Activated T-helper 1 cell treated with anti-CD3 and anti-CD28 coated beads, Interleukin-12 subunit alpha, Interleukin-12 subunit beta, Interleukin-2, Interleukin-4 antibody, amounts not matched to agents 30 ng/mL and 10 ng/mL and 1 ng/mL, durations not matched to agents 14 hours and 24 hours and 36 hours (primary cell): ENCODE data around the gene KIFBP. TPM values are rescaled to one million over a fixed set of nuclear protein-coding genes. Genes with fewer than 3 reads are reported as not detected.
"Not testable (repeated sequence)": the region's sequence is repeated elsewhere in the genome, so short reads cannot be mapped to it uniquely, and the experiment has no call there.

Experiments
- DNase-seq: peaks from one replicate; pipeline ENCODE4 v3.0.0; 2021; ENCODE audit warnings: low spot score
- H3K27ac Mint-ChIP-seq: one replicate; pipeline ENCODE4 v1.8.0; 2021; ENCODE audit warnings: mild to moderate bottlenecking, mixed read lengths
- H3K27me3 Mint-ChIP-seq: one replicate; pipeline ENCODE4 v1.8.0; 2022; ENCODE audit warnings: mild to moderate bottlenecking, moderate library complexity, mixed read lengths; ENCODE audit not compliant: insufficient read depth
- H3K36me3 Mint-ChIP-seq: one replicate; pipeline ENCODE4 v1.8.0; 2021; ENCODE audit warnings: low read depth, mixed read lengths
- H3K4me1 Mint-ChIP-seq: one replicate; pipeline ENCODE4 v1.8.0; 2021; ENCODE audit warnings: low read depth, mixed read lengths
- H3K4me3 Mint-ChIP-seq: one replicate; pipeline ENCODE4 v1.8.0; 2021; ENCODE audit warnings: mild to moderate bottlenecking, moderate library complexity, mixed read lengths
- H3K9me3 Mint-ChIP-seq: one replicate; pipeline ENCODE4 v1.8.0; 2021; ENCODE audit warnings: mixed read lengths
- intact Hi-C: fragments of 100-400 bp; cut with micrococcal nuclease; formaldehyde crosslinking; loops from one replicate; pipeline ENCODE4 v1.15.1; 2024
- total RNA-seq: library from RNA; stranded (reverse); gene quantifications from 2 replicates; pipeline ENCODE4 v1.2.3, GENCODE V29; 2022

The KIFBP gene
- total RNA-seq, 1 donor from 2014 or later: 16.4 TPM

GRCh38 chr10:68975936-68976473, 12.6 kb upstream of the KIFBP start:
- H3K27ac Mint-ChIP-seq, H3K4me3 Mint-ChIP-seq, H3K27me3 Mint-ChIP-seq, intact Hi-C loops, H3K4me1 Mint-ChIP-seq, DNase-seq, H3K9me3 Mint-ChIP-seq: not testable (repeated sequence)
- peaks cover 73% of the 10 kb centered on the region for H3K36me3 Mint-ChIP-seq

GRCh38 chr10:68979738-68980137, 8.9 kb upstream of the KIFBP start:
- H3K9me3 Mint-ChIP-seq, H3K27ac Mint-ChIP-seq, H3K27me3 Mint-ChIP-seq, intact Hi-C loops, H3K4me1 Mint-ChIP-seq, H3K4me3 Mint-ChIP-seq, DNase-seq: not testable (repeated sequence)
- peaks cover 59% of the 10 kb centered on the region for H3K36me3 Mint-ChIP-seq

GRCh38 chr10:68981074-68981473, 7.5 kb upstream of the KIFBP start:
- Mint-ChIP-seq H3K4me3 (no peak overlapping the region), H3K27me3 (no peaks in the 10 kb centered on the region), H3K36me3 (peaks cover 55% of the 10 kb centered on the region), H3K27ac (no peak overlapping the region), H3K4me1 (peaks cover 8% of the 10 kb centered on the region), H3K9me3 (no peaks in the 10 kb centered on the region)
- no peak for DNase-seq
- intact Hi-C loops: no loop called here

GRCh38 chr10:68982389-68982788, 6.2 kb upstream of the KIFBP start:
- Mint-ChIP-seq H3K9me3 (no peaks in the 10 kb centered on the region), H3K27me3 (no peaks in the 10 kb centered on the region), H3K4me3 (no peak overlapping the region), H3K36me3 (peaks cover 48% of the 10 kb centered on the region), H3K27ac (peak overlapping the region; percentile 55), H3K4me1 (peaks cover 12% of the 10 kb centered on the region)
- no peak for DNase-seq
- intact Hi-C loops: no loop called here

- Mint-ChIP-seq H3K4me1 (peaks cover 30% of the 10 kb centered on the region), H3K4me3 (no peak overlapping the region), H3K36me3 (peaks cover 35% of the 10 kb centered on the region), H3K9me3 (no peaks in the 10 kb centered on the region), H3K27me3 (no peaks in the 10 kb centered on the region), H3K27ac (no peak overlapping the region)
- DNase-seq: no peak
- intact Hi-C loops: loop anchor here (1.0 to 5.0 kb wide), 9 partner anchors 10 to 421 kb away; partner anchors contain the start of gene SUPV3L1
Measured at GRCh38 chr10:68987611-68988010, 992 bp upstream of the KIFBP start.

GRCh38 chr10:68989317-68989990, 851 bp downstream of the KIFBP start:
- peak overlapping the region; percentile 93 for H3K4me3 Mint-ChIP-seq
- DNase-seq: no peak
- peak overlapping the region; percentile 70 for H3K27ac Mint-ChIP-seq
- no peaks in the 10 kb centered on the region for H3K27me3 Mint-ChIP-seq
- no peaks in the 10 kb centered on the region for H3K9me3 Mint-ChIP-seq
- peaks cover 34% of the 10 kb centered on the region for H3K4me1 Mint-ChIP-seq
- intact Hi-C loops: loop anchor here (2.0 to 5.0 kb wide), 3 partner anchors 328 to 419 kb away; no protein-coding TSS in a partner anchor
- peaks cover 25% of the 10 kb centered on the region for H3K36me3 Mint-ChIP-seq

GRCh38 chr10:68992636-68993440, 4.2 kb downstream of the KIFBP start:
- Mint-ChIP-seq H3K4me3 (no peak overlapping the region), H3K9me3 (no peaks in the 10 kb centered on the region), H3K36me3 (peaks cover 19% of the 10 kb centered on the region), H3K27me3 (no peaks in the 10 kb centered on the region), H3K27ac (no peak overlapping the region), H3K4me1 (peaks cover 38% of the 10 kb centered on the region)
- no peak for DNase-seq
- intact Hi-C loops: no loop called here

GRCh38 chr10:68997211-68997610, 8.6 kb downstream of the KIFBP start:
- intact Hi-C loops: loop anchor here (1.0 to 2.0 kb wide), 6 partner anchors 9 to 226 kb away; partner anchors contain the start of genes KIFBP and VPS26A
- peaks cover 6% of the 10 kb centered on the region for H3K36me3 Mint-ChIP-seq
- peak overlapping the region; percentile 86 for H3K27ac Mint-ChIP-seq
- H3K4me1 Mint-ChIP-seq: peaks cover 35% of the 10 kb centered on the region
- peak overlapping the region; percentile 16 for H3K4me3 Mint-ChIP-seq
- DNase-seq: no peak
- no peaks in the 10 kb centered on the region for H3K9me3 Mint-ChIP-seq
- H3K27me3 Mint-ChIP-seq: no peaks in the 10 kb centered on the region

GRCh38 chr10:69004821-69005220, 16.2 kb downstream of the KIFBP start:
- no peak for DNase-seq
- Mint-ChIP-seq H3K27me3 (no peaks in the 10 kb centered on the region), H3K4me1 (peaks cover 18% of the 10 kb centered on the region), H3K27ac (no peak overlapping the region), H3K4me3 (no peak overlapping the region), H3K9me3 (no peaks in the 10 kb centered on the region), H3K36me3 (peaks cover 10% of the 10 kb centered on the region)
- intact Hi-C loops: loop anchor here (1.0 to 5.0 kb wide), 7 partner anchors 40 to 402 kb away; no protein-coding TSS in a partner anchor

- Mint-ChIP-seq H3K9me3 (no peaks in the 10 kb centered on the region), H3K4me3 (no peak overlapping the region), H3K27me3 (no peaks in the 10 kb centered on the region), H3K27ac (no peak overlapping the region), H3K4me1 (peaks cover 12% of the 10 kb centered on the region), H3K36me3 (peaks cover 10% of the 10 kb centered on the region)
- intact Hi-C loops: loop anchor here (1.0 to 5.0 kb wide), 7 partner anchors 39 to 401 kb away; no protein-coding TSS in a partner anchor
- DNase-seq: no peak
Measured at GRCh38 chr10:69005704-69006485, 17.3 kb downstream of the KIFBP start.

- Mint-ChIP-seq H3K27ac (no peak overlapping the region), H3K36me3 (peaks cover 14% of the 10 kb centered on the region), H3K4me1 (peaks cover 12% of the 10 kb centered on the region)
Measured at GRCh38 chr10:69007260-69007659, 18.7 kb downstream of the KIFBP start.

GRCh38 chr10:69009360-69009759, 20.8 kb downstream of the KIFBP start:
- Mint-ChIP-seq H3K27ac (no peak overlapping the region), H3K36me3 (peaks cover 23% of the 10 kb centered on the region), H3K4me1 (peaks cover 27% of the 10 kb centered on the region), H3K4me3 (no peak overlapping the region), H3K9me3 (no peaks in the 10 kb centered on the region), H3K27me3 (no peaks in the 10 kb centered on the region)
- intact Hi-C loops: loop anchor here (5.0 kb wide), 1 partner anchor 398 kb away; no protein-coding TSS in a partner anchor
- no peak for DNase-seq

More at GRCh38 chr10:69007260-69007659, 18.7 kb downstream of the KIFBP start:
- no peaks in the 10 kb centered on the region for H3K27me3 Mint-ChIP-seq
- no peak overlapping the region for H3K4me3 Mint-ChIP-seq
- no peak for DNase-seq
- H3K9me3 Mint-ChIP-seq: no peaks in the 10 kb centered on the region
- intact Hi-C loops: loop anchor here (5.0 kb wide), 1 partner anchor 400 kb away; no protein-coding TSS in a partner anchor
